Head of caudate nucleus (tissue), 42 donors: ENCODE measurements around the gene IL12A.

ENCODE experiments used
- DNase-seq, 42 donors: peaks; one replicate each; pipeline versions ENCODE4 v3.0.0 to v3.0.0-alpha.2; 2020 to 2021; ENCODE audit warnings: mixed read lengths in 7 of 42
- intact Hi-C: fragments of 100-400 bp; cut with DNase I; formaldehyde crosslinking; loops from one replicate; pipeline ENCODE4 v1.15.0; 2022

The IL12A gene

DNA sequence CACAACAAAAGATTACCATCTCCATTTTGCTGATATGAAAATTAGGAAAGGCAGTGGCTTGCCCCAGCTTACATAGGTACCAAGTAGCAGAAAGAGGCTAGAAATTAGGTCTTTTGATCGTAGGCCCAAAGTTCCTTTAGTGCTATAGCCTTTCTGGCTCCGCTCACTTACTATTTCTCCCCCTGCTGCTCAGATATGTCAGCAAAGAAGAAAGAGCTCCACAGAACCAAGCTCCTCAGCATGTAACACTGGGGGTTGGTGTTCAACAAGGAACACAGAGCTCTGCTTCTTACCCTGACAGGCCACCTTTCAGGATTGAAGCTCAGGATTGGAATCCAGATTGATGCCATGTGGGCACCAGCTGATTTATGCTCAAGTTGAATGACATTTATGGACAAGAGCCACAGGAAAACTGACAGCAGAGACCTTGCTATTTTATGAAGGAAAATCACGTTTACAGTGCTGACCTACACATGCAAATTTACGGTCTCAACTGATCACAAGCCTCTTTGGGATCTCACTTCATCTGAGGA is 6.1 kb upstream of the IL12A start:
- intact Hi-C loops: no loop called here
- DNase-seq: no peak

DNA sequence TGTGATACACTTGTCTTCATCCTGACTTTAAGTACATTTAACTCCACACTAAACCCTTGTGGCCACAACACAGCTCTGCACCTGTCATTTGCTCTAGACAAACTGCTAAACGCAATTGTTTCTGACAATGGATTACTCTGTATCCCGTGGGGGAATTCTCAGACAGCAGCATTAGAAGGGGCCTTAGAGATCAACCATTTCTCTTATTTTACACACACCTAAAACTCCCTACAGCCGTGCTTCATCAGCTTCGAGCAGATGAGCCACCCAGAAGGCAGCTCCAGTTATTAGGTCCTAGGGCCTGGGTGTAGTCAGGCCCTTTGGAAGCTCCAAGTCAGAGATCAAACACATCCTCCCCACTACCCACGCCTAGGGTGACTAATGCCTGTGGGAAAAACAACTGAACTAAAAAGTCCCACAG is 1.3 kb upstream of the IL12A start:
- intact Hi-C loops: no loop called here
- no peak for DNase-seq

DNA sequence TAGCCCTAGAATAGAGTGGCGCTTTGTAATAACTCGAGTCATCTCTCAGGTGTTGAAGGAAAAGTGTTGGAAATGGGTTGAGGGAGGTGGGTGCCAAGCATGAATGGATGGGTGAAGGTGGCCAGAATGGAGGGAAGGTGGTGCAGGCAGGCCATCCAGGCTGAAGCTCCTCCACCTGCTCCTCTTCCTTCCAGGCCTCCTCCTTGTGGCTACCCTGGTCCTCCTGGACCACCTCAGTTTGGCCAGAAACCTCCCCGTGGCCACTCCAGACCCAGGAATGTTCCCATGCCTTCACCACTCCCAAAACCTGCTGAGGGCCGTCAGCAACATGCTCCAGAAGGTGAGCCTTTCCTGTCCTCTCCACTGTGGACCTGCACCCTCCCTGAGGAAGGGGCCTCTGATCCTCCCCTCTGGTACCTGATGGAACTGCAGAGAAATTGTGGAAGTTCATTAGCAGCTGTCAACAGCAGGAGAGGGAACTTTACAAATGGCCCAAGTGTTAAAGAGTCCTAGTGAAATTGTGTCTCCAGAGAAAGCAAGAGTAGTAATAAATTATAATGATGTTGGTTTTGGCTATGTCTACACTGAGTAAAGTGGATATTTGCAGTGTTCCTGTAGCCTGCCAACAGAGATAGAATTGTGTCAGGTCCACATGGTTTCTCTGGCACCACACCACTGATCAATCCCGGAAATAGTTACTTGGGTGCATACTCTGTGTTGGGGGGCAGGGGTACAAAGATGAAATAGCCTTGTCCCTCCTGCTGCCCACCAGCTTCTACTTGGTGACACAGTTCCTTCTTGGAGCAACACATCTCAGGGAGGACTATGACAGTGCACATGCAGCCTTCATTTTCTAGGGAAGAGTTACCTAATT is 1.6 kb downstream of the IL12A start:
- intact Hi-C loops: no loop called here
- DNase-seq: no peak

DNA sequence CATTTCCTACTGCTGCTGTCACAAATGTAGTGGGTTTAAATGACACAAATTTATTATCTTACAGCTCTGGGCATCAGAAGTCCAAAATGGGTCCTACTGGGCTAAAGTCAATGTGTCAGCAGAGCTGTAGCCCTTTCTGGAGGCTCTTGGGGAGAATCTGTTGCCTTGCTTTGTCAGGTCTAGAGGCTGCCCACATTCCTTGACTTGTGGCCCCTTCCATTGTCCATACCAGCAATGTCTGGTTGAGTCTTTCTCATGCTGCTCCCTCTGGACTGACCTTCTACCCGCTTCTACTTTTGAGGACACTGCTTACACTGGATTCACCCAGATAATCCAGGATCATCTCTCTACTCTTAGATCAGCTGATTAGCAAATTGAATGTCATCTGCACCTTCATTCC is 3.0 kb downstream of the IL12A start:
- no peak for DNase-seq
- intact Hi-C loops: no loop called here

DNA sequence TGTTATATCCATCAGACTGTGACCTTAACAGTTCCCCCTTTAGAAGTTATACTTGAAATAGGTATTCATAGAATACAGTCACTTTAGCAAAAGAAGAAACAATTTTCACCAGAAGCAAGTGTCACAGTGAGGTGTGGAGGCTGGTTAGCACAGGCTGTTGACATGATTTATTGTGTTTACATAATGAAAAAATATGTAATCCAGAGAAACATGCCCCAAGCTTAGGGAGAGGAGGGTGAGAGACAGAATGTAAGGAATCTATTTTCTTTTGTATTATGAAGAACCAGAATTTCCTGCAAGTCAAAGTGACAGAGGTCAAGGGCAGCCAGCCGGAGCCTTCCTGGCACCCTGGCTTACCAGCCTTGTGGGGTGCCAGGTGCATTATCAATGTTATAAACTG is 4.0 kb downstream of the IL12A start:
- no peak for DNase-seq
- intact Hi-C loops: no loop called here

DNA sequence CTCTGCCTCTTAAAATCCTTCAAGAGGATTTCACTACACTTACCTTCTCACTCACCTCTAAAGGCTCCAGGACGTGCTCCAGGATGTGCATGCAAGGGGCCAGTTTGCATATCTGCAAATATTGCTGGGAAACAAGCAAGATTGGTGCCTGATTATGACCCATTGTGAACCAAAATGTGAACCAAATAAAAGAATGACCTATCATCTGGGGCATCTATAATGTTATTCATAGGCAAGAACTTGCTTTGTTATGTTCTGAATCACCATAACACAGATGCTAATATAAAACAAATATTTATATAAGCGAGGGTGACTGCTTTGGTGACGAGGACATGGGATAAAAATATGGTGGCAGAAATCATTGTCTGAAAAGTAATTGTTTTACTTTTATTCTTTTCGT is 5.5 kb downstream of the IL12A start:
- intact Hi-C loops: no loop called here
- DNase-seq: no peak

DNA sequence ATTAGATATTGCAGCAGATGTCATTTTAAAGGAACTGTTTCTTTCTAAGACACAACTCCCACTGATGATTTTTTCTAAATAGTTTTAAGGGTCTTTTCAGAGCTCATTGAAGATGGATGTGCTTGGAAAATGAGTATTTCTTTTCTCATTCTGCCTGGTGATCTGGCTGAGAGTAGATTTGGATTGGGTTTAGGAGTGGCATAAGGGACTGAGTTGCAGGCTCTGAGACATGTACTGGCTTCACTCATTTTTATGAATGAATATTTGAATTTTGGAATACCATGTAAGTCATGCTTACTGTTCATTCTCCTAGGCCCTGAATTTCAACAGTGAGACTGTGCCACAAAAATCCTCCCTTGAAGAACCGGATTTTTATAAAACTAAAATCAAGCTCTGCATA is 6.5 kb downstream of the IL12A start:
- intact Hi-C loops: no loop called here
- DNase-seq: no peak

DNA sequence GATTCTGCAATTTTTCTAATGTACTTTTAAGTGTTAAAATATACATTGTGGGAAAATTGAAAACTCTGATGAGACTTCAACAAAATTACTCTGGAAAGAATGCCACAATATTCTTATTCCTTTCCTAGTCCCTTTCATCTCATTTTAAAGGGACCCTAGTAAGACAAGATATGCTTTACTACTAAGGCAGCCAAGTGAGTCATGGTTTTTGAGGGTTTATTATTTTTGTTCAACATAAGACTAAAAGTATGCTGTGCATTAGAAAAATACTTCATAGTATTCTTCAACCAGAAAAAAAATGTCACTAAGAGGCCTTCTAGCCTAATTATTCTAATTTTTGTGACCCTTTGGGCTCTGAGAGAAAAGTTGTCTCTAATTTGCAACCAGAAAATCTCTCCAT is 7.4 kb downstream of the IL12A start:
- intact Hi-C loops: no loop called here
- DNase-seq: no peak

DNA sequence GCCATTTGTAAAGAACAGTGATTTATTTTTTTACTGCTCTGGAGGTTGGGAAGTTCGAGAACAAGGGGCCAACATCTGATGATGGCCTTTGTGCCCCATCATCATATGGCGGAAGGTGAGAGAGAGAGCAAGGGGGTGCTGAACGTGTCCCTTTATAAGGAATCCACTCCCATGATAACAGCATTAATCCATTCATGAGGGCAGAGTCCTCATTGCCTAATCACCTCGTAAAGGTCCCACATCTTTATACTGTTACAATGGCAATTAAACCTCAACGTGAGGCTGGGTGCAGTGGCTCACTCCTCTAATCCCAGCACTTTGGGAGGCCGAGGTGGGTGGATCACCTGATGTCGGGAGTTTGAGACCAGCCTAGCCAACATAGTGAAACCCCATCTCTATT is 8.3 kb downstream of the IL12A start:
- intact Hi-C loops: no loop called here
- DNase-seq: no peak

DNA sequence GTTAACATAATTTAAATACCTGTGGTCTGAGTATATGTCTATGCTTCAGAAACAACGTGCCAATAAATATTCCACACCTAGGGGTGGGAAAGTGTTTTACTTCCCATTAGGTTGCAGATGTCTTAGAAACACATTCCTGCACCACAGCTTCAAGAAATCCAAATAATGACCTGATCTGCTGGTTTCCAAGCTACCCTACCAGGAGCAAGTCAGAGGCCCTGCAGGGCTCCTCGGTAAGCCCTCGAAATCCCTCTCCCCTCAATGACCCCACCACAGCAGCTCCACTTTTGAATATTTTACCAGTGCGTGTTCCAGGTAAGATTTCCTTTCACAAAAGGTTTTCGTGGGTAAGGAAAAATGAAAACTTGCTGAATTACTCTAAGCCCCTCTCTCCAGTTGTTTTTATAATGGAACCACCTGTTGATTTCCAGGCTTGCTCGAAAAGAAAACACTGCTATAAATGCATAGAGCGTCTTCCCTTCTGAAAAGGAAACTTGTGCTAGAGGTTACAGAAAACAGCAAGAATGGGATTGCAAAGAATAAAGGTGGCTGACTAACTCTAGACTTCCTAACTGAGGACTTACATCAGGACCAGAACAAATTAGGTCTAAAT is 12.6 kb downstream of the IL12A start:
- intact Hi-C loops: loop anchor here (5.0 to 10.0 kb wide), 2 partner anchors 174 to 736 kb away; no protein-coding TSS in a partner anchor

DNA sequence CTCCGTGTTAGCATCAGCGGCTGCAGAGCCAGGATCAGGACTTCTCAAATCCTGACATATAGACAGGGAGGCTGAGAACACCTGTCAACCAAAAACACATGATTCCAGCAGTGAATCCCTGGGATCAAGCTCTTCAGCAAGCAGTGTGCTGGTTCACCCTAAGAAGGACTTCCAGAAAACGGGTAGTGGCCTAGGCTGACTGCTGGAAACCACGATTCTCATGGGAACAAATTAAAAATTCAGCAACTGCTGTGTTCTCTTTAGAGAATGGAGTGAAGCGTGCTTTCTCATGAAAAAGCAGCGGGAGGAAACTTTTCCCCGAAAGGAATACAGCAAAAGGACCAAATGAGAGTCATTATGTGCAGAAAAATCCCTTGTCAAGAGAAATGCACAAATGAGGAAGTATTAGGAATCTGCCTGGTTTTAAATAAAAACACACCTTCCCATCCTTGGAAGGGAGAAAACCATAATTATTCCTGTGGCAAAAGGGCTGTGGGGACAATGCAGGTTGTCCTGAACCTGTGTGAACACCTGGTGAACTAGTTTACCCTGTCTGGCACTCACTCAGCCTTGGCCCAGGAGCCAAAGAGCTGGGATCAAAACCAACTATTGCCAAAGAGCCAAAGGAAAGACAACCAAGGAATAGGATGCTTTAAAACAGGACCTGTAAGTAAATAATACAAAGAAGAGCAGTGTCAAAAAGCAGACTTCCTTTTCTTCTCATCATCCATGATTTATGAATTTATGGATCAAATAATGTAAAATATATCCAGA is 13.4 kb downstream of the IL12A start:
- peak in 1 of 42 donors; percentile 40 for DNase-seq
- intact Hi-C loops: loop anchor here (5.0 to 10.0 kb wide), 2 partner anchors 175 to 737 kb away; no protein-coding TSS in a partner anchor

More for the DNA sequence above, 12.6 kb downstream of the IL12A start:
- DNase-seq: peak in 1 of 42 donors; percentile 33

DNA sequence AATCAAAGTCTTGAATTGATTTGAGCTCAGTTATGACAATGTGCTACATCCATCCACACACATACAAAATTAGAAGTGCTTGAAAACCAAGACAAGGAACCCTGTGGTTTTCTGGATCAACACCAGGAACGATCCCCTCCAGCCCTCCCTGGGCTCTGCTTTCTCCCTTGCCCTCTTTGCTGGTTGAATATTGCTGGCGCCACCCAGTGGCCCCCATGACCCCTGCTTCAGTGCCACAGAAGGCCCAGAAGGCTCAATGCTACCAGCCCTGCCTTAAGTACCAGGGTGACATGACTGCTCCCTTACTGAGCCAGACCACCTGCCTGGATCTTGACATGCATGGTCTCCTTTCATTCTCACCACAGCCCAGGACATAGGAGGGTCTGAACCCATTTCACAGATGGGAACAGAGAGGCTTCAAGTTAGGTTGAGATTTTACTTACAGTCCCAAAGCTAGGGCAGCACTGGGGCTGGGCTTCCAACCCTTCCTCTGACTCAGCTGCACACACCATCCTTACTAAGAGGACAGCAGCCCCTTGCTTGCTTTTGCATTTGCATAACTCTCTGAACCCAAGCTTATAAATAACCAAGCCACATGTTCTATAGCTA is 15.0 kb downstream of the IL12A start:
- DNase-seq: peak; percentile 19 to 91 (median 78)
- intact Hi-C loops: loop anchor here (5.0 to 10.0 kb wide), 2 partner anchors 176 to 739 kb away; no protein-coding TSS in a partner anchor

DNA sequence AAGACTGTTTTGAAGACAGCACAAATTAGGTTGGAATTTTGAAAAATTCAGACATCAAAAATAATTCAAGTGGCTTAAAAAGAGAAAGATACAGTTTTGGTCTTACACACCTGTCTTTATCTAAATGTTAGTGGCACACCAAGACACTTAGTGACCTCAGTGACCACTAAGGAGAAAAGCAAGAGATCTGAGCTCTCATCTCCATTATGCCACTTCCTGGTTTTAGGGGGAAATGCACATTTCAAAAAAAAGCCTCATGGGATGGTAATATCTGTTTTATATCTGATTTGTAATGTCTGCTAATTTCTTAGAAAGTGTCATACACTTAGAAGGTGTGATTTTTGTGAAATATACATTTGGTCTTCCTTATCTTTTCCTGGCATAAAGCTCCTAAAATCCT is 16.4 kb downstream of the IL12A start:
- peak in 1 of 42 donors; percentile 2 for DNase-seq
- intact Hi-C loops: loop anchor here (5.0 to 10.0 kb wide), 2 partner anchors 118 to 740 kb away; no protein-coding TSS in a partner anchor

DNA sequence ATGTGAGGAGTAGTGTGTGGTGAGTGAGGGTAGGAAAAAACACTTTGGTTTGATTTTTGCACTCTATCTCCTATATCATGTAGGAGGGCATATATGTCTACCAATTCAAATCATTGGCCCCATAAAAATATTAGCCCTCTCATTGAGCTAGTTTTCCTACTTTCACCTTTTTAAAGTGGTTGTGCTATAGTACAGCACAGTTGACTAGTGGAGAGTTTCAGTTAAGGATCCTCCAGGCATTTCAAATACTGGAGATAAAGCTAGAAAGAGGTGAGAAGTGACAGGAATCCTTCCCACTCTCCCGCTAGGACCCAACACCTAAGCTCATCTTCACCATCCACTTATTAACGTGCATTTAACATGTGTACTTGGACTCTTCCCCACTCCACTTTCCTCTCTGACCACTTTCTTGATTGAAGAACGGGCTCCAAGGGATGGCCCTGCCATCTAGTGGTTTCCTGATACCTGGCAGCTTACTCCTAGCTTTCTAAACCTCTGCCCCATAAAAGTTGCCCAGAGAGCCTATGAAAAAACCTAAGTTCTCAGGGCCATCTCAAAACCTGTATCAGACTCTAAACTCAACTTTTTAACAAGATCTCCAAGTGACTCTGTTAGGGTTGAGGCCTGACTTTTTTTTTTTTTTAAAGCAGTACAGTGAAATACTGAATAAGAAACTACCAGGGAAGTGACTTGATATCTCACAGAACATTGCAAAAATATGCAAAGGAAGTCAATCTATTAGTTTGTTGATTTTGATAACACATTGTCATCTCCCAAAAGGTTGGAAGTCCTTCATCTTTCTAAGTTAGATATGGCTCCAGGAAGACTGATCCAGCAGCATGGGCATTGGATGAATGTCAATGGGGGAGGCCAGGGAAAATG is 17.9 kb downstream of the IL12A start:
- peak; percentile 16 to 86 (median 64) for DNase-seq
- intact Hi-C loops: loop anchor here (5.0 to 10.0 kb wide), 2 partner anchors 119 to 742 kb away; no protein-coding TSS in a partner anchor

DNA sequence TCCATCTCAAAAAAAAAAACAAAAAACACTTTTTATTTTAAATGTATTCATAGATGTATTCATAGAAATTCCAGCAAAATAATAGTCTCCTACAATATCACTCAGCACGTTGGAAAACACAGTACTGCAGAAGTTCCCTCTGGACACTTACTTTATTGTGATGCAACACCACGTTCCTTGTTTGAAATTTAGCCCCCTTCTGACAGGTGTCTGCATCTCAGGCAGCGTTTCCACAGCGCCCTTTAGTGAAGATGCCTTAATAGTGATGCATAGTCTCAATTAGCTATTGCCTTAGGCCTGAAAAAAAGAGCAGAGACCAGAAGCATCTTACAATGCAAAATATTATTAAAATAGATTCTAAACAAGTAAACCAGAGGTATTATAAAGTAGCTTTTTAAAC is 20.3 kb downstream of the IL12A start:
- no peak for DNase-seq
- intact Hi-C loops: loop anchor here (5.0 to 10.0 kb wide), 2 partner anchors 122 to 744 kb away; no protein-coding TSS in a partner anchor

DNA sequence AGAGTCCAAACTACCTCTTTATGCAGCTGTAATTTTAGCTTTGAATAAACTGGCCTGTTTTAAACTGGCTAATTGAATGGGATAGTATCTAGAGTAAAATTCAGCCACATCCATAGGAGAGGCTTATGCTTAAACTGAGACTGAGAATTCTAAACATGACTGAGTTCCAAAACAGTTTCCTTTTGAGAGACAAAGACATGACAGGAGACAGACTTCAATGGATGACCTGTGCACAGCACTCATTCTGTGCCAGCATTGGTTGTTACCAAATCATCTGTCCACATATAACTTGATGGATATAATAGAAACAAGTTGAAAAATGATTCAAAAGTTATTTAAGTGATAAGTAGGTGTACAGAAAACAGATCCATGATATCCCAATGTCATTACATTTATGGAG is 20.9 kb downstream of the IL12A start:
- intact Hi-C loops: loop anchor here (5.0 to 10.0 kb wide), 2 partner anchors 122 to 745 kb away; no protein-coding TSS in a partner anchor
- no peak for DNase-seq

DNA sequence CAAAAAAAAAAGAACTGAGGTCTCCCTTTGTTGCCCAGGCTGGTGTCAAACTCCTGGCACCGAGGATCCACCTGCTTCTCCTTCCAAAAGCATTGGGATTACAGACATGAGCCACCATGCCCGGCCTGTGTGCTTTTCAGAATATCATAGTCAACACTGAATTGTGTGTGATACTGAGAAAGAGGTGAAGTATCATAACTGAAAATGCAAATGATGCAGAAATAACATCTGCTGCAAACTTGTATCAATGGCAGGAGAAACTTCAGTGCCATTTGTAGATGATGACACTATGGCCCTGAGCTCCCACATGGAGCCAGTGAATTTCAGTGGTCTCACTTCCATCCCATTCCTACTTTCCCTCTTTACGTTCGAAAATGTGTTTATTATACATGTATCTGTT is 21.9 kb downstream of the IL12A start:
- intact Hi-C loops: no loop called here
- no peak for DNase-seq

DNA sequence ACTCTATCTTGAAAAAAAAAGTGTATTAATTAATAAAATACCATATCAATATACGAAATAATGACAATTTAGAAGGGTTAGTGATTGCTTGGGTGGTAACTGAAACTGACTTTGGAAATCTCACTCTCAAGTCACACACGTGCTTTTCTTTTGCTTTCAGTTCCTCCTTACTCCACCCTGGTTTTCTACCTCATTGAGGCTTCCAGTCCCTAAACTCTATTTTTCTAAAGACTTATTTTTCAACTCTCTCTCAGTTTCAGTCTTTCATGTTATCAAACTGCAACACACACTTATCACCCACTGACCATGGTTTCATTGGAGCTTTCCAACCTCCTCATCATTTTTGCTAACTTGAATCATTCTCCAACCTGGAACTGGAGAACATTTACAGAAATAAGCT is 23.5 kb downstream of the IL12A start:
- DNase-seq: no peak
- intact Hi-C loops: no loop called here
